ENCODE measurements around the gene DNAL4.
"Not testable (repeated sequence)": the region's sequence is repeated elsewhere in the genome, so short reads cannot be mapped to it uniquely, and the experiment has no call there.

Gene DNAL4

GRCh38 chr22:38815842-38816241, 21.9 kb upstream of the DNAL4 start:
- no peak for DNase-seq
- H2BK5ac ChIP-seq (ENCODE audit: low read depth, low read length, poor library complexity) = no peak overlapping the region
- no peak overlapping the region for H4K12ac ChIP-seq (ENCODE audit: low read depth, low read length)
- no peak overlapping the region for H4K8ac ChIP-seq (ENCODE audit: low read depth, low read length)
- no peaks in the 10 kb centered on the region for H3K79me1 ChIP-seq (ENCODE audit: low read length)
- no CpG with 5 or more reads among the region's 1 CpG for WGBS (ENCODE audit: extremely low coverage, insufficient coverage, insufficient read length)
- no peaks in the 10 kb centered on the region for H3K36me3 ChIP-seq (ENCODE audit: control insufficient read depth in 1 of 2, insufficient read depth in 2 of 2, low read length in 2 of 2)
- H3K79me2 ChIP-seq (ENCODE audit: control insufficient read depth, insufficient read depth, low read length, poor library complexity) = no peaks in the 10 kb centered on the region
- H3K9me3 ChIP-seq (ENCODE audit: insufficient read depth, low read depth, low read length) = peaks cover 3% of the 10 kb centered on the region
- H3K27ac ChIP-seq (ENCODE audit: low read depth, low read length) = no peak overlapping the region
- H3K27me3 ChIP-seq (ENCODE audit: insufficient read depth, low read length) = no peaks in the 10 kb centered on the region
- no peak overlapping the region for H3K4ac ChIP-seq (ENCODE audit: low read depth, low read length)
- no peak overlapping the region for H3K14ac ChIP-seq (ENCODE audit: low read length)
- no peak overlapping the region for H4K91ac ChIP-seq (ENCODE audit: low read depth, low read length)
- no peak overlapping the region for H3K4me3 ChIP-seq (ENCODE audit: low read depth, low read length)
- no peak overlapping the region for H2AFZ ChIP-seq (ENCODE audit: insufficient read depth, low read length, poor library complexity)
- H3K4me2 ChIP-seq (ENCODE audit: low read length) = no peak overlapping the region
- no peaks in the 10 kb centered on the region for H3K4me1 ChIP-seq (ENCODE audit: control insufficient read depth in 1 of 2, insufficient read depth in 2 of 2, low read length in 2 of 2)
- H3K23ac ChIP-seq (ENCODE audit: low read length) = no peak overlapping the region
- H3K9ac ChIP-seq (ENCODE audit: low read length) = no peak overlapping the region
- no peak overlapping the region for H2BK120ac ChIP-seq (ENCODE audit: insufficient read depth, low read length, poor library complexity)
- H2AK5ac ChIP-seq (ENCODE audit: low read length) = no peak overlapping the region
- no peak overlapping the region for H3K18ac ChIP-seq (ENCODE audit: low read length)
- H2BK12ac ChIP-seq (ENCODE audit: low read length) = no peak overlapping the region

- WGBS (ENCODE audit: extremely low coverage, insufficient coverage, insufficient read length) = no CpG with 5 or more reads among the region's 2 CpGs
- H2BK5ac ChIP-seq (ENCODE audit: low read depth, low read length, poor library complexity) = no peak overlapping the region
- H2BK120ac ChIP-seq (ENCODE audit: insufficient read depth, low read length, poor library complexity) = no peak overlapping the region
- H3K14ac ChIP-seq (ENCODE audit: low read length) = no peak overlapping the region
- peaks cover 2% of the 10 kb centered on the region for H3K9me3 ChIP-seq (ENCODE audit: insufficient read depth, low read depth, low read length)
- DNase-seq = no peak
- no peaks in the 10 kb centered on the region for H3K79me2 ChIP-seq (ENCODE audit: control insufficient read depth, insufficient read depth, low read length, poor library complexity)
- no peaks in the 10 kb centered on the region for H3K4me1 ChIP-seq (ENCODE audit: control insufficient read depth in 1 of 2, insufficient read depth in 2 of 2, low read length in 2 of 2)
- no peak overlapping the region for H3K27ac ChIP-seq (ENCODE audit: low read depth, low read length)
- no peak overlapping the region for H2BK12ac ChIP-seq (ENCODE audit: low read length)
- no peaks in the 10 kb centered on the region for H3K36me3 ChIP-seq (ENCODE audit: control insufficient read depth in 1 of 2, insufficient read depth in 2 of 2, low read length in 2 of 2)
- H3K79me1 ChIP-seq (ENCODE audit: low read length) = no peaks in the 10 kb centered on the region
- H3K4me2 ChIP-seq (ENCODE audit: low read length) = no peak overlapping the region
- H2AK5ac ChIP-seq (ENCODE audit: low read length) = no peak overlapping the region
- H4K12ac ChIP-seq (ENCODE audit: low read depth, low read length) = no peak overlapping the region
- no peak overlapping the region for H4K8ac ChIP-seq (ENCODE audit: low read depth, low read length)
- H3K4me3 ChIP-seq (ENCODE audit: low read depth, low read length) = no peak overlapping the region
- no peaks in the 10 kb centered on the region for H3K27me3 ChIP-seq (ENCODE audit: insufficient read depth, low read length)
- H3K4ac ChIP-seq (ENCODE audit: low read depth, low read length) = no peak overlapping the region
- no peak overlapping the region for H2AFZ ChIP-seq (ENCODE audit: insufficient read depth, low read length, poor library complexity)
- peak overlapping the region; percentile 37 for H3K23ac ChIP-seq (ENCODE audit: low read length)
- no peak overlapping the region for H3K9ac ChIP-seq (ENCODE audit: low read length)
- H4K91ac ChIP-seq (ENCODE audit: low read depth, low read length) = no peak overlapping the region
- H3K18ac ChIP-seq (ENCODE audit: low read length) = no peak overlapping the region
Observed at GRCh38 chr22:38811241-38811640, 17.3 kb upstream of the DNAL4 start.

- H2BK5ac ChIP-seq (ENCODE audit: low read depth, low read length, poor library complexity); H2BK12ac ChIP-seq (ENCODE audit: low read length); H3K4me2 ChIP-seq (ENCODE audit: low read length); H3K27ac ChIP-seq (ENCODE audit: low read depth, low read length); H4K91ac ChIP-seq (ENCODE audit: low read depth, low read length); H3K23ac ChIP-seq (ENCODE audit: low read length); DNase-seq; H3K4me3 ChIP-seq (ENCODE audit: low read depth, low read length); H3K79me1 ChIP-seq (ENCODE audit: low read length); H3K36me3 ChIP-seq (ENCODE audit: control insufficient read depth in 1 of 2, insufficient read depth in 2 of 2, low read length in 2 of 2); H3K18ac ChIP-seq (ENCODE audit: low read length); H3K4ac ChIP-seq (ENCODE audit: low read depth, low read length); H2AFZ ChIP-seq (ENCODE audit: insufficient read depth, low read length, poor library complexity); H3K27me3 ChIP-seq (ENCODE audit: insufficient read depth, low read length); H3K9ac ChIP-seq (ENCODE audit: low read length); H3K4me1 ChIP-seq (ENCODE audit: control insufficient read depth in 1 of 2, insufficient read depth in 2 of 2, low read length in 2 of 2); H3K9me3 ChIP-seq (ENCODE audit: insufficient read depth, low read depth, low read length); H4K8ac ChIP-seq (ENCODE audit: low read depth, low read length); H3K14ac ChIP-seq (ENCODE audit: low read length); H4K12ac ChIP-seq (ENCODE audit: low read depth, low read length); H3K79me2 ChIP-seq (ENCODE audit: control insufficient read depth, insufficient read depth, low read length, poor library complexity); H2BK120ac ChIP-seq (ENCODE audit: insufficient read depth, low read length, poor library complexity); H2AK5ac ChIP-seq (ENCODE audit: low read length): not testable (repeated sequence)
- WGBS (ENCODE audit: extremely low coverage, insufficient coverage, insufficient read length) = no CpG with 5 or more reads among the region's 8 CpGs
Observed at GRCh38 chr22:38805041-38805593, 11.2 kb upstream of the DNAL4 start.

GRCh38 chr22:38802671-38803121, 8.8 kb upstream of the DNAL4 start:
- Histone ChIP-seq H3K27me3 (ENCODE audit: insufficient read depth, low read length) (no peaks in the 10 kb centered on the region), H2BK120ac (ENCODE audit: insufficient read depth, low read length, poor library complexity) (no peak overlapping the region), H3K4me2 (ENCODE audit: low read length) (no peak overlapping the region), H3K79me2 (ENCODE audit: control insufficient read depth, insufficient read depth, low read length, poor library complexity) (no peaks in the 10 kb centered on the region), H2AK5ac (ENCODE audit: low read length) (no peak overlapping the region), H4K8ac (ENCODE audit: low read depth, low read length) (no peak overlapping the region), H3K36me3 (ENCODE audit: control insufficient read depth in 1 of 2, insufficient read depth in 2 of 2, low read length in 2 of 2) (no peaks in the 10 kb centered on the region), H3K23ac (ENCODE audit: low read length) (no peak overlapping the region), H3K4ac (ENCODE audit: low read depth, low read length) (no peak overlapping the region), H2BK5ac (ENCODE audit: low read depth, low read length, poor library complexity) (no peak overlapping the region), H4K91ac (ENCODE audit: low read depth, low read length) (no peak overlapping the region), H3K9me3 (ENCODE audit: insufficient read depth, low read depth, low read length) (no peaks in the 10 kb centered on the region), H2AFZ (ENCODE audit: insufficient read depth, low read length, poor library complexity) (no peak overlapping the region), H3K4me3 (ENCODE audit: low read depth, low read length) (no peak overlapping the region), H4K12ac (ENCODE audit: low read depth, low read length) (no peak overlapping the region), H3K9ac (ENCODE audit: low read length) (no peak overlapping the region), H3K79me1 (ENCODE audit: low read length) (no peaks in the 10 kb centered on the region), H3K4me1 (ENCODE audit: control insufficient read depth in 1 of 2, insufficient read depth in 2 of 2, low read length in 2 of 2) (peaks cover 0 to 2% of the 10 kb centered on the region in 2 experiments), H3K27ac (ENCODE audit: low read depth, low read length) (no peak overlapping the region), H3K14ac (ENCODE audit: low read length) (no peak overlapping the region), H3K18ac (ENCODE audit: low read length) (no peak overlapping the region), H2BK12ac (ENCODE audit: low read length) (no peak overlapping the region)
- no CpG with 5 or more reads among the region's 10 CpGs for WGBS (ENCODE audit: extremely low coverage, insufficient coverage, insufficient read length)
- DNase-seq = peak; percentile 97 to 98

Measured in trophoblast cell (in vitro differentiated cells and primary cell).